HepG2 (cell line): ENCODE data around the gene TMEM221. TPM values are rescaled to one million over a fixed set of nuclear protein-coding genes. Genes with fewer than 3 reads are reported as not detected.

Source experiments
- ATF7 ChIP-seq, 2 experiments: fragments of 450-650 bp in 1 of 2; sonication (generic) in 1 of 2; formaldehyde crosslinking in 1 of 2; IDR thresholded peaks; 2 replicates each; pipeline versions ENCODE4 v1.4.0 to v1.6.1; 2016 to 2020; ENCODE audit warnings: antibody characterized with exemption in 1 of 2, mild to moderate bottlenecking in 1 of 2, missing genetic modification reagents in 1 of 2
- ETV5 ChIP-seq: IDR thresholded peaks from 2 replicates; pipeline ENCODE4 v1.6.1; 2018; ENCODE audit warnings: missing biosample characterization, missing genetic modification reagents, inconsistent platforms, borderline replicate concordance
- GATAD1 ChIP-seq: IDR thresholded peaks from 2 replicates; pipeline ENCODE4 v1.6.1; 2016; ENCODE audit warnings: missing genetic modification reagents, missing compliant biosample characterization
- KAT2B ChIP-seq: fragments of 150-350 bp; IDR thresholded peaks from 2 replicates; pipeline ENCODE4 v1.6.1; 2014; ENCODE audit warnings: low read depth, low read length, borderline replicate concordance
- TEAD2 ChIP-seq: sonication (generic); formaldehyde crosslinking; IDR thresholded peaks from 2 replicates; pipeline ENCODE4 v1.9.0; 2021; ENCODE audit warnings: missing genetic modification reagents
- TFDP1 ChIP-seq: IDR thresholded peaks from 2 replicates; pipeline ENCODE4 v1.6.1; 2016; ENCODE audit warnings: missing compliant biosample characterization, missing genetic modification reagents, borderline replicate concordance
- ZNF407 ChIP-seq: sonication (generic); formaldehyde crosslinking; IDR thresholded peaks from one replicate; pipeline ENCODE4 v1.5.1; 2020; ENCODE audit warnings: mild to moderate bottlenecking, missing genetic modification reagents; ENCODE audit errors: not compliant biosample characterization
- ZNF570 ChIP-seq: sonication (generic); formaldehyde crosslinking; IDR thresholded peaks from 2 replicates; pipeline ENCODE4 v1.4.0; 2020; ENCODE audit warnings: mild to moderate bottlenecking, missing genetic modification reagents, borderline replicate concordance
- polyA plus RNA-seq, 8 experiments: library from polyadenylated mRNA; depleted of rRNA in 3 of 8; stranded (reverse) in 7 of 8; unstranded in 1 of 8; fragments of >200 nt; fragmentation: Illumina TruSeq in 4 of 8; extraction: Trizol in 4 of 8; gene quantifications; 2 replicates each; pipeline versions ENCODE4 v1.2.1 to v1.2.3, GENCODE V29; 2011 to 2016; ENCODE audit warnings: low read depth in 4 of 8, missing spikeins in 1 of 8, mixed read lengths in 1 of 8; ENCODE audit not compliant: insufficient read depth in 1 of 8
- total RNA-seq, 5 experiments: library from RNA; depleted of rRNA; stranded (reverse); fragments of >200 nt; fragmentation: Illumina TruSeq; extraction: Trizol; gene quantifications; 2 replicates each; pipeline ENCODE4 v1.2.3, GENCODE V29; 2016; ENCODE audit warnings: low read depth in 1 of 5
- TF ChIP-seq, protein P1 (sequence below): IDR thresholded peaks from 2 replicates; pipeline ENCODE4 v1.6.1; 2018; ENCODE audit warnings: missing genetic modification reagents
- TF ChIP-seq, protein P2 (sequence below): sonication (generic); formaldehyde crosslinking; IDR thresholded peaks from 2 replicates; pipeline ENCODE4 v1.5.1; 2020; ENCODE audit warnings: mild to moderate bottlenecking, missing genetic modification reagents, borderline replicate concordance
- TF ChIP-seq, protein P3 (sequence below): sonication (generic); formaldehyde crosslinking; conservative IDR thresholded peaks from 2 replicates; pipeline ENCODE4 v1.5.0; 2020; ENCODE audit warnings: missing genetic modification reagents
- TF ChIP-seq, protein P4 (sequence below): sonication (generic); formaldehyde crosslinking; IDR thresholded peaks from 2 replicates; pipeline ENCODE4 v1.8.0; 2022; ENCODE audit warnings: mild to moderate bottlenecking, missing genetic modification reagents

The TMEM221 gene
- total and polyA plus RNA-seq, 2 of the 13 experiments (the other 11 are each of a cell fraction or from before 2014, with no cell fraction given) = 0.33 to 0.77 TPM

- TF ChIP-seq ZNF407 (CRISPR knock-in tag) (no peak), ETV5 (no peak), TFDP1 (no peak), GATAD1 (CRISPR knock-in tag) (peak; percentile 15; the same call in 1 of the 2 replicates), KAT2B (no peak), ATF7 (IDR thresholded peaks at IDR 0.05) (no peak), ATF7 (CRISPR knock-in tag; IDR thresholded peaks at IDR 0.05) (no peak), TEAD2 (CRISPR knock-in tag) (no peak), ZNF570 (no peak)
- TF ChIP-seq, protein P1, sequence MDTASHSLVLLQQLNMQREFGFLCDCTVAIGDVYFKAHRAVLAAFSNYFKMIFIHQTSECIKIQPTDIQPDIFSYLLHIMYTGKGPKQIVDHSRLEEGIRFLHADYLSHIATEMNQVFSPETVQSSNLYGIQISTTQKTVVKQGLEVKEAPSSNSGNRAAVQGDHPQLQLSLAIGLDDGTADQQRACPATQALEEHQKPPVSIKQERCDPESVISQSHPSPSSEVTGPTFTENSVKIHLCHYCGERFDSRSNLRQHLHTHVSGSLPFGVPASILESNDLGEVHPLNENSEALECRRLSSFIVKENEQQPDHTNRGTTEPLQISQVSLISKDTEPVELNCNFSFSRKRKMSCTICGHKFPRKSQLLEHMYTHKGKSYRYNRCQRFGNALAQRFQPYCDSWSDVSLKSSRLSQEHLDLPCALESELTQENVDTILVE (CRISPR knock-in tag) = no peak; the same call in 1 of the 2 replicates
- TF ChIP-seq, protein P2, sequence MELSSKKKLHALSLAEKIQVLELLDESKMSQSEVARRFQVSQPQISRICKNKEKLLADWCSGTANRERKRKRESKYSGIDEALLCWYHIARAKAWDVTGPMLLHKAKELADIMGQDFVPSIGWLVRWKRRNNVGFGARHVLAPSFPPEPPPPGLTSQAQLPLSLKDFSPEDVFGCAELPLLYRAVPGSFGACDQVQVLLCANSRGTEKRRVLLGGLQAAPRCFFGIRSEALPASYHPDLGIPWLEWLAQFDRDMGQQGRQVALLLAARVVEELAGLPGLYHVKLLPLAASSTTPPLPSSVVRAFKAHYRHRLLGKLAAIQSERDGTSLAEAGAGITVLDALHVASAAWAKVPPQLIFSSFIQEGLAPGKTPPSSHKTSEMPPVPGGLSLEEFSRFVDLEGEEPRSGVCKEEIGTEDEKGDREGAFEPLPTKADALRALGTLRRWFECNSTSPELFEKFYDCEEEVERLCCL (CRISPR knock-in tag) = no peak
- TF ChIP-seq, protein P3, sequence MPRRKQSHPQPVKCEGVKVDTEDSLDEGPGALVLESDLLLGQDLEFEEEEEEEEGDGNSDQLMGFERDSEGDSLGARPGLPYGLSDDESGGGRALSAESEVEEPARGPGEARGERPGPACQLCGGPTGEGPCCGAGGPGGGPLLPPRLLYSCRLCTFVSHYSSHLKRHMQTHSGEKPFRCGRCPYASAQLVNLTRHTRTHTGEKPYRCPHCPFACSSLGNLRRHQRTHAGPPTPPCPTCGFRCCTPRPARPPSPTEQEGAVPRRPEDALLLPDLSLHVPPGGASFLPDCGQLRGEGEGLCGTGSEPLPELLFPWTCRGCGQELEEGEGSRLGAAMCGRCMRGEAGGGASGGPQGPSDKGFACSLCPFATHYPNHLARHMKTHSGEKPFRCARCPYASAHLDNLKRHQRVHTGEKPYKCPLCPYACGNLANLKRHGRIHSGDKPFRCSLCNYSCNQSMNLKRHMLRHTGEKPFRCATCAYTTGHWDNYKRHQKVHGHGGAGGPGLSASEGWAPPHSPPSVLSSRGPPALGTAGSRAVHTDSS (CRISPR knock-in tag) = no peak
- TF ChIP-seq, protein P4, sequence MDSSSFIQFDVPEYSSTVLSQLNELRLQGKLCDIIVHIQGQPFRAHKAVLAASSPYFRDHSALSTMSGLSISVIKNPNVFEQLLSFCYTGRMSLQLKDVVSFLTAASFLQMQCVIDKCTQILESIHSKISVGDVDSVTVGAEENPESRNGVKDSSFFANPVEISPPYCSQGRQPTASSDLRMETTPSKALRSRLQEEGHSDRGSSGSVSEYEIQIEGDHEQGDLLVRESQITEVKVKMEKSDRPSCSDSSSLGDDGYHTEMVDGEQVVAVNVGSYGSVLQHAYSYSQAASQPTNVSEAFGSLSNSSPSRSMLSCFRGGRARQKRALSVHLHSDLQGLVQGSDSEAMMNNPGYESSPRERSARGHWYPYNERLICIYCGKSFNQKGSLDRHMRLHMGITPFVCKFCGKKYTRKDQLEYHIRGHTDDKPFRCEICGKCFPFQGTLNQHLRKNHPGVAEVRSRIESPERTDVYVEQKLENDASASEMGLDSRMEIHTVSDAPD = no peak
These were observed 43.0 kb downstream of the TMEM221 start, which contains the start of gene BST2 (continued) for GRCh38 chr19:17405250-17406045.
